Measurements from ENCODE around the gene HACD1.

HACD1 gene

DNA sequence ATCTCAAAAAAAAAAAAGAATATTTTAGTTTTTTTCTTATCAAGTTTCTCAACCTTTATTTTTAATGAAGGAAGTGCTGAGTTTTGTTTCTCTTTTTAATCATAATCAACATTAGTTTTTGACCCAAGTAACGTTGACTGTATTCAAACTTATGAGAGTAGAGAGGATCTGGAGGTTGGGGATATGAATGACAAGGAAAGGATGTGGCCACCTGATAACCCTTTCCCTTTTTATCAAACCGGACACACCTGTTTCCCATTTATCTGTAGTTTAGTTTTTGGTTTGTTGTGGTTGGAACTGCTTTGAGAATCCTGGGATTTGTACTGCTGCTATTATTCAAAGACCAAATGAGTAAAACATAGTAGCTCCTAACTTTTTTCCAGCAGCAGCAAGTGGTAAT, 38.6 kb downstream of the HACD1 start:
- Mint-ChIP-seq H3K36me3 (ENCODE audit: low read depth) (no peaks in the 10 kb centered on the region), H3K27me3 (peaks cover 4% of the 10 kb centered on the region), H3K4me1 (ENCODE audit: low read depth) (no peaks in the 10 kb centered on the region), H3K27ac (no peak overlapping the region), H3K9me3 (no peaks in the 10 kb centered on the region), H3K4me3 (no peak overlapping the region)
- no peak for DNase-seq

DNA sequence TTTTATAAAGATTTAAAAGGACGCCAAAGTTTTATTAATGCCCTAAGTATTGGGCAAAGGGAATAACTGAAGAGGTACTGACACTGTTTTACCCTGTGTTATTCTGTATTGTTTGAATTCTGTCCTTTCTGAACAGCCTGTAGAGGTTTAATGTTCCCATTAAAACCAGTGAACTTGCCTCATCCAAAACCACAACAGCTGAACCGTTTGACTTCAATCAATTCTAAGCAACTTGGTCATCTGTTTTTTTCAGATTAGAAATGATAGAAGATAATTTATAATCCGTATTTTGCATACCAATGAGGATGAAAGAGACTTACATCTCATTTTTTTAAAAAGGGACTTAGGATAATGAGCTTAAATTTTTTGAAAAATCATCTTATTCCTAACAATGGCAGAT, 40.4 kb downstream of the HACD1 start:
- Mint-ChIP-seq H3K27me3 (peaks cover 4% of the 10 kb centered on the region), H3K4me1 (ENCODE audit: low read depth) (no peaks in the 10 kb centered on the region), H3K9me3 (no peaks in the 10 kb centered on the region), H3K4me3 (no peak overlapping the region), H3K36me3 (ENCODE audit: low read depth) (no peaks in the 10 kb centered on the region), H3K27ac (no peak overlapping the region)
- no peak for DNase-seq

DNA sequence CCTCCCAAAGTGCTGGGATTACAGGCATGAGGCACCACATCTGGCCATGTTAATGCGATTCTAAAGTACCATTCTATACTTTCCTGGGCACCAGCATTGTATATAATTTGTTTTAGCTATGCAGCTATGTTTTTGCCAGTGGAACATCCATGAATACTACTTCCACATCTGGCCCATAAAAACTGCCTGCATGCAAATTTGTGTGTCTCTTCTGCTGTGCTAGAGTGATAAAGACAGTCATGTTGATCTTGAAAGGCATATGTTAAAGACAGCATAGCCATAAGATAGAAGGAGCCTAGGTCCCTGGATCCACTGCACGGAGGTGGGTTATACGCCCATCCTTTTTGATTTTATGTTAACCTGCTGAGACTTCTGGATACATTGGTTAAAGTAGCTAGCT, 52.3 kb downstream of the HACD1 start:
- Mint-ChIP-seq H3K9me3 (no peaks in the 10 kb centered on the region), H3K4me1 (ENCODE audit: low read depth) (no peaks in the 10 kb centered on the region), H3K27me3 (no peaks in the 10 kb centered on the region), H3K36me3 (ENCODE audit: low read depth) (no peaks in the 10 kb centered on the region), H3K4me3 (no peak overlapping the region), H3K27ac (no peak overlapping the region)
- DNase-seq: no peak

DNA sequence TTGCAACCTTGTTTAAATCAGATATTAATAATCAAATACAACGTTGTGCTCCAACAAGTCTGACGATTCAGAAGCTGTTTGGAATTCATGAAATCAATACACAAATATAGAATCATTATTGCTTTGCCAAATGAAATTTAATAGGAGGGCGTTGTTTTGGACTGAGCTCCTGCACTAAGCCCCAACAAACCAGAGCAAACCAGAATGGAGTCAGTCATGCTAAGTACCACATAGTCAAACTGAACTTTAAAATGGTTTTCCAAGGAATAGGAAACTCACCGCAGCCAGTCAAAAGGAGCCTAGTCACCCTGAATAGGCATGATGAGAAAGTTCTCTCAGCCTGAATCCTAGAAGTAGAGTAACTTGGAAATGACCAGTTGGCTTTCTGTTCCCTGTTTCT, 53.7 kb downstream of the HACD1 start:
- Mint-ChIP-seq H3K36me3 (ENCODE audit: low read depth) (no peaks in the 10 kb centered on the region), H3K9me3 (no peaks in the 10 kb centered on the region), H3K27me3 (no peaks in the 10 kb centered on the region), H3K27ac (no peak overlapping the region), H3K4me3 (no peak overlapping the region), H3K4me1 (ENCODE audit: low read depth) (no peaks in the 10 kb centered on the region)
- DNase-seq: no peak

DNA sequence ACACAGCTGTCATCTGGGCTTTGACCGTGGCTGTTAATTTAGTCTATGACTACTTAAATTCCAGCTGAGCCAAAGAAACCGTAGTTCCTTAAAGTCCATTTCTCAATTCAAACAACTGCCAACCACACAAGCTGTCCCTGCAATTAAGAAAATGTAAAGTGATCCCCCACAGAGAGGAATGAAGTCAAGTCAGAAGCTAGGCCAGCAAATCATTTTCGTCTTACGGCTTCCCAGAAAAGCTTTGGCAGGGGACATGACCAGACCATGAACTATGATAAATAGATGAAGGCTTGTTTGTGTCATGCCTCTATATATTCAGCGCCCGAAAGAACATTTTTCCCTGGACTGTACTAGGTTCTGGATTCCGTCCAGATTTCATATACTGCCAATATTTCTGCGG, 54.6 kb downstream of the HACD1 start:
- no peak overlapping the region for H3K27ac Mint-ChIP-seq
- no peaks in the 10 kb centered on the region for H3K27me3 Mint-ChIP-seq
- DNase-seq: no peak
- H3K9me3 Mint-ChIP-seq: no peaks in the 10 kb centered on the region
- H3K36me3 Mint-ChIP-seq (ENCODE audit: low read depth): no peaks in the 10 kb centered on the region
- no peak overlapping the region for H3K4me3 Mint-ChIP-seq
- no peaks in the 10 kb centered on the region for H3K4me1 Mint-ChIP-seq (ENCODE audit: low read depth)

DNA sequence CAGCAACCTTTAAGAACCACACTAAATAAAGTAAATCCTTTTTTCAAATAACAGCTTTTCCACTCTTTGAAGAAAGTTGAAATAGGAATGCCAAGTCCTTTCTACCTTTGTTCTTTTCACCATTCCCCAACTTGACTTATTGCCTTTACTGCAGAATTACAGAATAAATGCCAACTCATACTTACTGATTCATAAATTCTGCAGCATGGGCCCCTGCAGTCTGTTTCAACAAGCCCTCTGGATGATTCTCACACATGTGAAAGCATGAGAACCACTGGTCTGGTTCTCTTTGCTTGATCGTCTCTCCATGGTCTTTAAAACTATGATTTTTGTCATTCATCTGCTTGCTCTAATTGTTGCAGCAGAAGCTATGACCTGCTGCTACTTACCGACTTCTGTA, 56.1 kb downstream of the HACD1 start:
- no peaks in the 10 kb centered on the region for H3K27me3 Mint-ChIP-seq
- DNase-seq: no peak
- no peaks in the 10 kb centered on the region for H3K36me3 Mint-ChIP-seq (ENCODE audit: low read depth)
- no peaks in the 10 kb centered on the region for H3K9me3 Mint-ChIP-seq
- no peak overlapping the region for H3K4me3 Mint-ChIP-seq
- H3K27ac Mint-ChIP-seq: no peak overlapping the region
- H3K4me1 Mint-ChIP-seq (ENCODE audit: low read depth): no peaks in the 10 kb centered on the region

DNA sequence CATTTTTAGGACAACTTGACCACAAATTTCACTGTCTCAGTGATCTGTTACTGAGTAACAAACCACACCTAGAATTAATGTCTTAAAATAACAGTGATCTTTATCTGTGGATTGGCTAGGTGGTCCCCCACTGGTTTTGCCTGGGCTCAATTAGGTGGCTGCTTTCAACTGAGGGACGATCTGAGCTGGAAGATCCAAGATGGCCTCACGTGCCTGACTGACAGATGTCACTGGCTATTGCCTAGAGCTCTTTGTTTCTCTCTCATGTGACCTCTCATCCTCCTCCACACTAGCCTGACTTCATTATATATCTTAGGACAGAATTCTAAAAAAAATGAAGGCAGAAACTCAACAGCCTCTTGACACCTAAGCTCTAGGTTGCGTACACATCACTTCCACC, 59.7 kb downstream of the HACD1 start:
- H3K27me3 Mint-ChIP-seq: no peaks in the 10 kb centered on the region
- no peak for DNase-seq
- H3K9me3 Mint-ChIP-seq: no peaks in the 10 kb centered on the region
- no peaks in the 10 kb centered on the region for H3K36me3 Mint-ChIP-seq (ENCODE audit: low read depth)
- no peaks in the 10 kb centered on the region for H3K4me1 Mint-ChIP-seq (ENCODE audit: low read depth)
- no peak overlapping the region for H3K4me3 Mint-ChIP-seq
- no peak overlapping the region for H3K27ac Mint-ChIP-seq

DNA sequence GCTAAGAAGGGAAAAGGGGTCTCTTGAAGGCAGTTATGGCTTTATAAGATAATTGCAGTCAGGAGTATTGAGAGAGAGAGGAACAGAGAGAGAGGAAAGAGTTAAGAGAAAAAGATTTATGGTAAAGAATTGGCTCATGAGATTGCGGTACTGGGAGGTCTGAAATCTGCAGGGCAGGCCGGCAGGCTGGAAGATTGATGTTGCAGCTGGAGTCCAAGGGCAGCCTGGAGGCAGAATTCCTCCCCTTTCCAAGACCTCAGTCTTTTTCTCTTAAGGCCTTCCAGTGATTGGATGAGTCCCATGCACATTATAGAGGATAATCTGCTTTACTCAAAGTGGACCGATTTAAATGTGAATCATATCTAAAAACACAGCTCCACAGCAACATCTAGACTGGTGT, 68.4 kb downstream of the HACD1 start:
- Mint-ChIP-seq H3K27ac (no peak overlapping the region), H3K36me3 (ENCODE audit: low read depth) (no peaks in the 10 kb centered on the region), H3K9me3 (no peaks in the 10 kb centered on the region), H3K27me3 (no peaks in the 10 kb centered on the region), H3K4me3 (no peak overlapping the region), H3K4me1 (ENCODE audit: low read depth) (no peaks in the 10 kb centered on the region)
- no peak for DNase-seq

DNA sequence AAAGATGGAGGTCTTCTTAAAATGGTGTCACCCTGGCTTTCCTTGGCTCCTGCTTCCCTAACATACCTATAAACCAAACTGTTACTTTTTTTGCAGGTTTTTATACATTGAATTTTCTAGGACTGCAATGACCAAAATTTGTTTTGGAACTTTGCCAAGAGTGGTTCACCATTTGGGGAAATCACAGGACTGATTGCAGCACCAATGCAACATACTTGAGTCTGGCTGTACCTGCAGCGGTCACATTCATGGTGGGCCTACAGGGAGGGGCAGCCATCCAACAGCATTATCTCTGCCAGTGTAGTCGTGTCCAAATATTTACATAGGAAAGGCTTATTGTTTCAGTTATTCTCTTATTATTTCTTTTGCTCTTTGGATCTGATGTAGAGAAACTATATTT, 69.0 kb downstream of the HACD1 start:
- no peaks in the 10 kb centered on the region for H3K27me3 Mint-ChIP-seq
- no peaks in the 10 kb centered on the region for H3K36me3 Mint-ChIP-seq (ENCODE audit: low read depth)
- no peaks in the 10 kb centered on the region for H3K9me3 Mint-ChIP-seq
- H3K4me1 Mint-ChIP-seq (ENCODE audit: low read depth): no peaks in the 10 kb centered on the region
- no peak overlapping the region for H3K27ac Mint-ChIP-seq
- DNase-seq: no peak
- H3K4me3 Mint-ChIP-seq: no peak overlapping the region

DNA sequence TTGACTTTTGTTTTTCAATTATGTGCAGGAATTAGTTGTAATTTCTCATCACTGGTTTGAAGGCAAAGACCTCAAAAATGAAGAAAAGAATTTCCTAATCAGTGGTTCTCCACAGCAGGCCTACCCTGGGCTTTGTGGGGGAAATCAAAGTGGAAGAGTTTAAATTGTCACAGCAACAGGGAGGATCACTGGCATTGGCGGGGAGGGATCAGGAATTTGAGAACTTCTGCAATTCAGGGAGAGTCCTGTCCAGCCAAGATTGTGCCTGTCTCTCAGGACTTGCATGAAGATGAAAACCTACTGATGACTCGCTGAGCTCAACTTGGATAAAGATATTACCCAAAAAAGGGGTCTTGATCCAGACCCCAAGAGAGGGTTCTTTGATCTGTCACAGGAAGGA, 70.1 kb downstream of the HACD1 start:
- Mint-ChIP-seq H3K27ac (no peak overlapping the region), H3K36me3 (ENCODE audit: low read depth) (no peaks in the 10 kb centered on the region), H3K4me3 (no peak overlapping the region), H3K4me1 (ENCODE audit: low read depth) (no peaks in the 10 kb centered on the region), H3K27me3 (no peaks in the 10 kb centered on the region), H3K9me3 (no peaks in the 10 kb centered on the region)
- DNase-seq: no peak

DNA sequence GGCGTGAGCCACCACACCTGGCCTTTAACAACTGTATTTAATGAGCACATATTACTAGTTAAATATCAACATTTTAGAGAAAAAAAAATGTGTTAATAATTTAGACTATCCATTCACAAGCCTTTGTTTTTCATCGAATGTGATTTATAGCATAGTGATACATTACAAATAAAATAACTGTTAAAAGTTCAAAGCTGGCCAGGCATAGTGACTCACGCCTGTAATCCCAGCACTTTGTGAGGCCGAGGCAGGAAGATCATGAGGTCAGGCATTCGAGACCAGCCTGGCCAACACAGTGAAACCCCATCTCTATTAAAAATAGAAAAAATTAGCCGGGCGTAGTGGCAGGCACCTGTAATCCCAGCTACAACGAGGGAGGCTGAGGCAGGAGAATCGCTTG, 72.7 kb downstream of the HACD1 start:
- Mint-ChIP-seq H3K4me3 (no peak overlapping the region), H3K27me3 (no peaks in the 10 kb centered on the region), H3K9me3 (no peaks in the 10 kb centered on the region), H3K27ac (no peak overlapping the region), H3K4me1 (ENCODE audit: low read depth) (no peaks in the 10 kb centered on the region), H3K36me3 (ENCODE audit: low read depth) (no peaks in the 10 kb centered on the region)
- no peak for DNase-seq

All from activated T-cell treated with anti-CD3 and anti-CD28 coated beads, Interleukin-2, amount 50 U/mL, for 24 hours (primary cell).